K562 (cell line): ENCODE data around the gene TCF3. TPM values are rescaled to one million over a fixed set of nuclear protein-coding genes. Genes with fewer than 3 reads are reported as not detected.

ENCODE experiments used
- AFF4 ChIP-seq: sonication (generic); formaldehyde crosslinking; IDR thresholded peaks from 2 replicates; pipeline ENCODE4 v1.8.0; 2023; ENCODE audit warnings: mild to moderate bottlenecking, missing genetic modification reagents
- ATF3 ChIP-seq, 2 experiments: fragments of 450-650 bp in 1 of 2; sonication (generic) in 1 of 2; formaldehyde crosslinking in 1 of 2; IDR thresholded peaks in 1 of 2; conservative IDR thresholded peaks in 1 of 2; 2 replicates each; pipeline versions ENCODE4 v1.6.1 to v1.8.1; 2016 to 2023; ENCODE audit warnings: mild to moderate bottlenecking in 2 of 2, moderate library complexity in 2 of 2, inconsistent platforms in 1 of 2, missing genetic modification reagents in 1 of 2
- E2F3 ChIP-seq: fragments of 250-450 bp; sonication (Bioruptor Pico); IDR thresholded peaks from 2 replicates; pipeline ENCODE4 v1.4.0; 2020; ENCODE audit warnings: mild to moderate bottlenecking
- FIP1L1 ChIP-seq: fragments of 200-400 bp; formaldehyde crosslinking; IDR thresholded peaks from 2 replicates; pipeline ENCODE4 v1.6.1; 2018; ENCODE audit warnings: mild to moderate bottlenecking, low read depth, low read length; ENCODE audit not compliant: poor library complexity, severe bottlenecking
- GABPB1 ChIP-seq: sonication (generic); formaldehyde crosslinking; IDR thresholded peaks from 2 replicates; pipeline ENCODE4 v1.8.0; 2022; ENCODE audit warnings: mild to moderate bottlenecking, missing genetic modification reagents
- HDAC1 ChIP-seq, 2 experiments: fragments of 450-650 bp; IDR thresholded peaks; 2 replicates each; pipeline ENCODE4 v1.6.1; 2016 to 2017; ENCODE audit warnings: inconsistent platforms in 1 of 2, mild to moderate bottlenecking in 1 of 2, moderate library complexity in 1 of 2
- MAZ ChIP-seq, 2 experiments: fragments of 450-650 bp in 1 of 2; sonication (generic) in 1 of 2; formaldehyde crosslinking; IDR thresholded peaks in 1 of 2; conservative IDR thresholded peaks in 1 of 2; 2 replicates each; pipeline versions ENCODE4 v1.4.0 to v1.5.0; 2020; ENCODE audit warnings: mild to moderate bottlenecking in 1 of 2, missing genetic modification reagents in 1 of 2
- MTA1 ChIP-seq: fragments of 450-650 bp; IDR thresholded peaks from 2 replicates; pipeline ENCODE4 v1.6.1; 2017; ENCODE audit warnings: borderline replicate concordance
- SAP30 ChIP-seq: fragments of 200-600 bp; sonication (generic); IDR thresholded peaks from 2 replicates; pipeline ENCODE4 v1.6.1; 2012; ENCODE audit warnings: borderline replicate concordance, low read depth, mild to moderate bottlenecking, moderate library complexity, low read length, control low read depth, inconsistent platforms; ENCODE audit not compliant: insufficient read depth, poor library complexity, severe bottlenecking
- SMAD3 ChIP-seq: fragments of 450-650 bp; formaldehyde crosslinking; conservative IDR thresholded peaks from 2 replicates; pipeline ENCODE4 v1.4.0; 2020; ENCODE audit warnings: mild to moderate bottlenecking
- TBP ChIP-seq: optimal IDR thresholded peaks from 2 replicates; pipeline ENCODE3; 2011; ENCODE audit warnings: low read depth, low read length, improper control_type of control experiment
- TGIF2 ChIP-seq: sonication (generic); formaldehyde crosslinking; IDR thresholded peaks from 2 replicates; pipeline ENCODE4 v1.8.1; 2022; ENCODE audit warnings: mild to moderate bottlenecking, missing genetic modification reagents, moderate library complexity
- TRIM24 ChIP-seq, 2 experiments: fragments of 450-650 bp; IDR thresholded peaks; 2 replicates each; pipeline ENCODE4 v1.6.1; 2016
- VEZF1 ChIP-seq: fragments of 200-800 bp; sonication (Bioruptor generic); IDR thresholded peaks from 2 replicates; pipeline ENCODE4 v1.6.1; 2017; ENCODE audit warnings: missing genetic modification characterization, missing compliant biosample characterization
- ZNF384 ChIP-seq: IDR thresholded peaks from 2 replicates; pipeline ENCODE4 v1.6.1; 2012; ENCODE audit warnings: low read depth, low read length, improper control_type of control experiment
- polyA plus RNA-seq, 8 experiments: library from polyadenylated mRNA; depleted of rRNA in 4 of 8; stranded (reverse) in 5 of 8; unstranded in 3 of 8; fragments of >200 nt; fragmentation: Nextera tagmentation in 2 of 8; fragmentation: Illumina TruSeq in 1 of 8; extraction: Ambion mirVana in 2 of 8; extraction: Trizol in 1 of 8; gene quantifications; 2 replicates each; pipeline versions ENCODE4 v1.2.1 to v1.2.3, GENCODE V29; 2011 to 2014; ENCODE audit warnings: inconsistent platforms in 1 of 8, missing spikeins in 1 of 8
- total RNA-seq, 7 experiments: library from RNA; depleted of rRNA in 6 of 7; stranded (reverse); fragments of >200 nt in 6 of 7; fragmentation: Illumina TruSeq in 2 of 7; extraction: Trizol in 2 of 7; gene quantifications; 2 replicates each; pipeline versions ENCODE4 v1.2.1 to v1.2.3, GENCODE V29; 2011 to 2021; ENCODE audit warnings: low replicate concordance in 1 of 7

TCF3 gene
- total and polyA plus RNA-seq, 9 of the 15 experiments (the other 6 are each of a cell fraction or from before 2014, with no cell fraction given) = 5.6 to 259 (median 84.0) TPM

GRCh38 chr19:1605236-1606137 is 46.9 kb downstream of the TCF3 start, which contains the start of gene UQCR11 (continued):
- peak; percentile 77; the same call in 1 of the 2 replicates for TF ChIP-seq AFF4 (CRISPR knock-in tag)
- peak in 1 of 2 experiments; percentile 80; a peak in 2 of 4 replicates for TF ChIP-seq HDAC1 (IDR thresholded peaks at IDR 0.05)
- no peak for TF ChIP-seq TRIM24 (IDR thresholded peaks at IDR 0.05)
- TF ChIP-seq TGIF2 (CRISPR knock-in tag) = 0 out of 2 replicates have a peak, but pooled peaks have one; percentile 51
- TF ChIP-seq GABPB1 (CRISPR knock-in tag) = peak; percentile 81
- TF ChIP-seq E2F3 (CRISPR knock-in tag) = 0 out of 2 replicates have a peak, but pooled peaks have one; percentile 27
- TF ChIP-seq FIP1L1 = peak; percentile 26
- TF ChIP-seq VEZF1 (CRISPR knock-in tag) = peak; percentile 99
- TF ChIP-seq TBP = peak; percentile 66
- peak; percentile 47; the same call in 1 of the 2 replicates for TF ChIP-seq MTA1
- TF ChIP-seq ZNF384 = peak; percentile 96
- peak; percentile 89 for TF ChIP-seq SAP30
- TF ChIP-seq ATF3 (IDR thresholded peaks at IDR 0.05) = no peak
- 0 out of 2 replicates have a peak, but pooled peaks have one; percentile 61 for TF ChIP-seq ATF3 (CRISPR knock-in tag; conservative IDR thresholded peaks at IDR 0.05)
- no peak for TF ChIP-seq SMAD3 (CRISPR knock-in tag)
- TF ChIP-seq MAZ (CRISPR knock-in tag; conservative IDR thresholded peaks at IDR 0.05 in 1 of 2, IDR thresholded peaks at IDR 0.05 in 1 of 2) = peak; percentile 52 to 54
